ENCODE measurements around the gene ZFYVE28.

Gene ZFYVE28

GRCh38 chr4:2427383-2428334 lies 9.2 kb upstream of the ZFYVE28 start:
- H3K9me2 ChIP-seq (replicated peaks; ENCODE audit: insufficient read depth, low read length), result no peaks in the 10 kb centered on the region
- no peak overlapping the region for H2AFZ ChIP-seq (ENCODE audit: low read depth, low read length, severe bottlenecking)
- no peak for TF ChIP-seq EZH2phosphoT487 (conservative IDR thresholded peaks at IDR 0.05; ENCODE audit: low read length)
- TF ChIP-seq, protein P1, sequence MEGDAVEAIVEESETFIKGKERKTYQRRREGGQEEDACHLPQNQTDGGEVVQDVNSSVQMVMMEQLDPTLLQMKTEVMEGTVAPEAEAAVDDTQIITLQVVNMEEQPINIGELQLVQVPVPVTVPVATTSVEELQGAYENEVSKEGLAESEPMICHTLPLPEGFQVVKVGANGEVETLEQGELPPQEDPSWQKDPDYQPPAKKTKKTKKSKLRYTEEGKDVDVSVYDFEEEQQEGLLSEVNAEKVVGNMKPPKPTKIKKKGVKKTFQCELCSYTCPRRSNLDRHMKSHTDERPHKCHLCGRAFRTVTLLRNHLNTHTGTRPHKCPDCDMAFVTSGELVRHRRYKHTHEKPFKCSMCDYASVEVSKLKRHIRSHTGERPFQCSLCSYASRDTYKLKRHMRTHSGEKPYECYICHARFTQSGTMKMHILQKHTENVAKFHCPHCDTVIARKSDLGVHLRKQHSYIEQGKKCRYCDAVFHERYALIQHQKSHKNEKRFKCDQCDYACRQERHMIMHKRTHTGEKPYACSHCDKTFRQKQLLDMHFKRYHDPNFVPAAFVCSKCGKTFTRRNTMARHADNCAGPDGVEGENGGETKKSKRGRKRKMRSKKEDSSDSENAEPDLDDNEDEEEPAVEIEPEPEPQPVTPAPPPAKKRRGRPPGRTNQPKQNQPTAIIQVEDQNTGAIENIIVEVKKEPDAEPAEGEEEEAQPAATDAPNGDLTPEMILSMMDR (IDR thresholded peaks at IDR 0.05; ENCODE audit: insufficient read depth, low read length, poor library complexity, severe bottlenecking), result no peak

GRCh38 chr4:2426711-2427275 lies 8.3 kb upstream of the ZFYVE28 start:
- H3K9me3 ChIP-seq (ENCODE audit: insufficient read depth, low read length), result no peaks in the 10 kb centered on the region
- H4K20me1 ChIP-seq (ENCODE audit: low read depth, low read length), result no peaks in the 10 kb centered on the region
- H3K9ac ChIP-seq (ENCODE audit: low read length), result no peak overlapping the region
- no peaks in the 10 kb centered on the region for H3K36me3 ChIP-seq (ENCODE audit: low read length)
- H3K79me2 ChIP-seq (ENCODE audit: insufficient read depth, low read length), result no peaks in the 10 kb centered on the region
- H3F3A ChIP-seq (ENCODE audit: insufficient read depth), result no peaks in the 10 kb centered on the region
- H3K9me2 ChIP-seq (replicated peaks; ENCODE audit: insufficient read depth, low read length), result no peaks in the 10 kb centered on the region
- no peak overlapping the region for H3K4me2 ChIP-seq (ENCODE audit: low read depth, low read length, poor library complexity, severe bottlenecking)
- H3K27me3 ChIP-seq (ENCODE audit: low read length), result no peaks in the 10 kb centered on the region
- H3K4me3 ChIP-seq (ENCODE audit: insufficient read depth, low read length, poor library complexity, severe bottlenecking), result no peak overlapping the region
- no peak overlapping the region for H2AFZ ChIP-seq (ENCODE audit: low read depth, low read length, severe bottlenecking)
- TF ChIP-seq EZH2phosphoT487 (conservative IDR thresholded peaks at IDR 0.05; ENCODE audit: low read length), result no peak
- TF ChIP-seq, protein P1 (IDR thresholded peaks at IDR 0.05; ENCODE audit: insufficient read depth, low read length, poor library complexity, severe bottlenecking), result no peak
- H3K27ac ChIP-seq (ENCODE audit: low read depth, low read length), result no peak overlapping the region

More at GRCh38 chr4:2427383-2428334, 9.2 kb upstream of the ZFYVE28 start:
- Histone ChIP-seq H3K9ac (ENCODE audit: low read length) (no peak overlapping the region), H3K27ac (ENCODE audit: low read depth, low read length) (no peak overlapping the region), H3K27me3 (ENCODE audit: low read length) (no peaks in the 10 kb centered on the region), H3K36me3 (ENCODE audit: low read length) (no peaks in the 10 kb centered on the region), H3K9me3 (ENCODE audit: insufficient read depth, low read length) (no peaks in the 10 kb centered on the region), H3K4me3 (ENCODE audit: insufficient read depth, low read length, poor library complexity, severe bottlenecking) (no peak overlapping the region), H3F3A (ENCODE audit: insufficient read depth) (no peaks in the 10 kb centered on the region), H3K4me2 (ENCODE audit: low read depth, low read length, poor library complexity, severe bottlenecking) (no peak overlapping the region), H4K20me1 (ENCODE audit: low read depth, low read length) (no peaks in the 10 kb centered on the region), H3K79me2 (ENCODE audit: insufficient read depth, low read length) (no peaks in the 10 kb centered on the region)

DNA sequence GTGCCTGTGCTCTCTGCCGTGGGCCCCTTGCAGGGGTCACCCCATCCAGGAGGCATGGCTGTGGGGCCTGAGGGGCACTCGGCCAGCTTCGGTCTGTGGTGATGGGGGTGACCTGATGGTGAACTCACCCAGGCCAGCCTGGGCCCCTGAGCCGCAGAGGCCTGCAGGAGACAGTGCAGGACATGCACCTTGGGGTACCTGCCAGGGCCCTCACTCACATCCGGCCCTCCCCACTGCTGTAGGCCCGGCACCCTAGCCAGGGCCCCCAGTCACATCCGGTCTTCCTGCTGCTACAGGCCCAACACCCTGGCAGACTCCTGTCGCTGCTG lies 7.6 kb upstream of the ZFYVE28 start:
- TF ChIP-seq EZH2phosphoT487 (conservative IDR thresholded peaks at IDR 0.05; ENCODE audit: low read length), result no peak
- TF ChIP-seq, protein P1 (IDR thresholded peaks at IDR 0.05; ENCODE audit: insufficient read depth, low read length, poor library complexity, severe bottlenecking), result no peak
- Histone ChIP-seq H3K9me3 (ENCODE audit: insufficient read depth, low read length) (no peaks in the 10 kb centered on the region), H3F3A (ENCODE audit: insufficient read depth) (no peaks in the 10 kb centered on the region), H2AFZ (ENCODE audit: low read depth, low read length, severe bottlenecking) (no peak overlapping the region), H4K20me1 (ENCODE audit: low read depth, low read length) (no peaks in the 10 kb centered on the region), H3K9me2 (replicated peaks; ENCODE audit: insufficient read depth, low read length) (no peaks in the 10 kb centered on the region), H3K4me3 (ENCODE audit: insufficient read depth, low read length, poor library complexity, severe bottlenecking) (no peak overlapping the region), H3K4me2 (ENCODE audit: low read depth, low read length, poor library complexity, severe bottlenecking) (no peak overlapping the region), H3K27ac (ENCODE audit: low read depth, low read length) (no peak overlapping the region), H3K27me3 (ENCODE audit: low read length) (no peaks in the 10 kb centered on the region), H3K79me2 (ENCODE audit: insufficient read depth, low read length) (no peaks in the 10 kb centered on the region), H3K36me3 (ENCODE audit: low read length) (no peaks in the 10 kb centered on the region), H3K9ac (ENCODE audit: low read length) (no peak overlapping the region)

Data from SU-DHL-6 (cell line).